Inflammatory macrophage treated with lipopolysaccharide for 4 hours (primary cell): ENCODE results near the gene KLRD1.
"Not testable (repeated sequence)": the region's sequence is repeated elsewhere in the genome, so short reads cannot be mapped to it uniquely, and the experiment has no call there.

Experiments used
- DNase-seq: peaks from one replicate; pipeline ENCODE4 v3.0.0-alpha.2; 2020

KLRD1 gene

DNA sequence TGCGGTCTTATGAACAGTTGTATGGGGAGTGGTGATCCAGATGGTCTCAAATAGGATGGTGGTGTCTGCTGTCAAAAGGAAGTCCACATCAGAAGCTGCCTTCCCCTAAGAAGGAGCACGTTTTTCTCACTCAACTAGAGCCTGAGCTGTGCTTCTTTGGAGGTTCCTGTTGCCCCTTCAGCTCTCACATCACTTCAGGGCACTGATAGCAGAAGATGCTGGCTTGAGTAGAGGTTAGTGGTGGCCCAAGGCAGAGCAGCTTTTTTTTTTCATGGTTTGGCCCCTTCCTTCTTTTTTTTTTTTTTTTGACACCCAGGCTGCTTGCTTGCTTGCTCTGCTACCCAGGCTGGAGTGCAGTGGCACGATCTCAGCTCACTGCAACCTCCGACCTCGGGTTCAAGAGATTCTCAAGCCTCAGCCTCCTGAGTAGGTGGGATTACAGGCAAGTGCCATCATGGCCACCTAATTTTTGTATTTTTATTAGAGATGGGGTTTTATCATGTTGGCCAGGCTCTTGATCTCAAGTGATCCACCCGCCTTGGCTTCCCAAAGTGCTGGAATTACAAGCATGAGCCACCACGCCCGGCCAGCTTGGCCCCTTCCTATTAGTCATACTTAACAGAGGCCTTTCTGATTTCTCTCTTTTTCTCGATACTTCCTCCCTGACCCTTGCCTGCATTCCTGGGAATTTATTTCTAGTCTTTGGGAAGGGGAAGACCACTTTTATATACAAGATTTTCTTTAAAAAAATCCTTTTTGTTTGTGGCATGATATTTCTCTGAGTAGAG lies 31.6 kb downstream of the KLRD1 start:
- no peak for DNase-seq

DNA sequence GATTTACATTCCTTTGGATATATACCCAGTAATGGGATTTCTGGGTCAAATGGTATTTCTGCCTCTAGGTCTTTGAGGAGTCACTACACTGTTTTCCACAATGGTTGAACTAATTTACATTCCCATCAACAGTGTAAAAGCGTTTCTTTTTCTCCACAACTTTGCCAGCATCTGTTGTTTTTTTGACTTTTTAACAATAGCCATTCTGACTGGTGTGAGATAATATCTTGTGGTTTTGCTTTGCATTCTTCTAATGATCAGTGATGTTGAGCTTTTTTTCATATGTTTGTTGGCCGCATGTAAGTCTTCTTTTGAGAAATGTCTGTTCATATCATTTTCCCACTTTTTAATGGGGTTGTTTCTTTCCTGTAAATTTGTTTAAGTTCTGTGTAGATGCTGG lies 33.3 kb downstream of the KLRD1 start:
- not testable (repeated sequence) for DNase-seq

DNA sequence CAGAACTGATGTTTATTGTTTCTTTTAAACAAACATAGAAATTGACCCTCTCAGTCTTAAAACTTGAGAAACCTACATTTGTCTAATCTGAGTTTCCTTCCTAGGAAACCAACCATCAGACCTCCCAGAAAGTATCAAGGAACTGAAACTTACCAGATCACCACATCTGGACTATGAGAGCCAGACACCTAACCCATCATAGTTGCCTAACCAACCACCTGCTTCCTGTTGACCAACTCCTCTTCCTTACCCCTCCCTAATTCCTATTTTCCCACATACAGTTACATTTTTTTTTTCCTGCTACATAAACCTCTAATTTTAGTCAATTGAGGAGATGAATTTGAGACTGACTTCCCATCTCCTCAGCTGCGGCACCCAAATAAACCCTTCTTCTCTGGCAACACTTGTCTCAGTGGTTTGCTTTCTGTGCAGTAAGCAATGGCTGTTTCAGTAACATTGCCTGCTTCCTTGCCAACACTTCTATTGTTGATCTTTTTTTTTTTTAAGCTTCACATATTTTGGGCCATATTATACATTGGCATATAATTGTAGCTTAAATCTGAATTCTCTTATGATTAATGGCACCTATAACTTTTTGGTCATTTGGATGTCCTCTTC lies 34.3 kb downstream of the KLRD1 start:
- peak; percentile 13 for DNase-seq

GRCh38 chr12:10351457-10351856 lies 43.8 kb downstream of the KLRD1 start:
- not testable (repeated sequence) for DNase-seq

DNA sequence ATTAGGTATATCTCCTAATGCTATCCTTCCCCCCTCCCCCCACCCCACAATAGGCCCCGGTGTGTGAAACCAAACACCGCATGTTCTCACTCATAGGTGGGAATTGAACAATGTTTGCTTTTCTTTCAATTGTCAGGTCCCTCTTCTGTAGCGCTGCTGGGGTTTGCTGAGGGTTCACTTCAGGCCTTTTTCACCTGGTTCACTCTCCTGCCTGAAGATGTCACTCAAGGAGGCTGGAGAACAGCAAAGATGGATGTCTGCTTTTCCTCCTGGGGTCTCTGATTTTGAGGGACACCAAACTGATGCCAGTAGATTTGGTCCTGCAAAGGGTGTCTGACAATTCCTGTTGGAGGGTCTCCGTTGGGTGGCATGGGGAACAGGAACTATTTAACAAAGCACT lies 46.4 kb downstream of the KLRD1 start:
- no peak for DNase-seq

- DNase-seq: no peak
Measured at GRCh38 chr12:10354502-10354901, 46.8 kb downstream of the KLRD1 start.

- DNase-seq: no peak
Measured at GRCh38 chr12:10358131-10358530, 50.5 kb downstream of the KLRD1 start.

DNA sequence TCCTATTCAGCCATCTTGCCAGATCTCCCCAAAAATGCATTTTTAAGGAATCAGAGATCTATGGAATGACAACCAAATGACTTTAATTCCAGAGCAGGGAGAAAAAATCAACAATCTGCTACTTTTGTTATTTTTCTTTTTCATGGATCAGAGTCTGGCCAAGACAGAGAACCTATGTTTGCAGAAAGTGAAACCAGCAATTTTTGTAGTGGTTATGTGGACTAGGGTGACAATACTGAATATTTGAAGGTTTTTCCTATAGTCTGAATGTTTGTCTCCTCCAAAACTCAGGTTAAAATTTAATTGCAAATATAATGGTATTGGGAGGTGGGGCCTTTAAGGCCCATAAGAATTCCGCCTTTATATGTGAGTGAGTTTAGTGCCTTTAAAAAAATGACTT lies 51.3 kb downstream of the KLRD1 start:
- no peak for DNase-seq

GRCh38 chr12:10361084-10361483 lies 53.4 kb downstream of the KLRD1 start:
- no peak for DNase-seq

- no peak for DNase-seq
Measured at GRCh38 chr12:10361622-10362021, 54.0 kb downstream of the KLRD1 start.

DNA sequence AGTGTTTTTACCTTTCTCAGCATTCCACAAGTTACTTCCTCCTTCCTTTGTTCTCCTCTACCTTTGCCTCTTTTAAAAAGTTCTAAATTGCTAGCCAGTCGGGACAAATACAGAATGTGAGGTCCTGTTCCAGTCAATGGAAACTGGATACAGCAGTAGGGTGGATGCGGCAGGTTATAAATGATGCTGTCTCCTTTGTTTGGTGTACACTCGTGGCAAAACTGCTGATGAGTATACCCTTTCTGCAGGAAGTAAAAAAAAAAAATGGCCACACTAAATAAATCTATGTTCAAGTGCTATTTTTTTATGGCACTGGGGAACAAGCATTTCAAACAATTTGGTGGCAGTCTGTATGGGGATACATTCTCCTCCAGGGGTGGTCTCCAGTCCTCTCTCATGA lies 54.7 kb downstream of the KLRD1 start:
- no peak for DNase-seq

- peak; percentile 37 for DNase-seq
Measured at GRCh38 chr12:10362828-10363657, 55.4 kb downstream of the KLRD1 start.

DNA sequence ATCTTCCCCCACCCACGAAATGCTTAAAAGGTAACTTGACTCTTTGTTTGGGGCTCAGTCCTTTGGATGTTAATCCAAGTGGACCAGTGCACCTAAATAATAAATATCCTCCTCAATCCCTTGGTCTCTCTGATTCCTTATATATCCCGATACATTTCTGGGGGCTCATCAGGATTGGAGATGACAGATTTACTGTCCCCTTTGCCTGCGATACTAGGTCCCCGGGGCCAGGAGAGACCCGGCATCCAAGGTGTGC lies 55.9 kb downstream of the KLRD1 start:
- DNase-seq: no peak

DNA sequence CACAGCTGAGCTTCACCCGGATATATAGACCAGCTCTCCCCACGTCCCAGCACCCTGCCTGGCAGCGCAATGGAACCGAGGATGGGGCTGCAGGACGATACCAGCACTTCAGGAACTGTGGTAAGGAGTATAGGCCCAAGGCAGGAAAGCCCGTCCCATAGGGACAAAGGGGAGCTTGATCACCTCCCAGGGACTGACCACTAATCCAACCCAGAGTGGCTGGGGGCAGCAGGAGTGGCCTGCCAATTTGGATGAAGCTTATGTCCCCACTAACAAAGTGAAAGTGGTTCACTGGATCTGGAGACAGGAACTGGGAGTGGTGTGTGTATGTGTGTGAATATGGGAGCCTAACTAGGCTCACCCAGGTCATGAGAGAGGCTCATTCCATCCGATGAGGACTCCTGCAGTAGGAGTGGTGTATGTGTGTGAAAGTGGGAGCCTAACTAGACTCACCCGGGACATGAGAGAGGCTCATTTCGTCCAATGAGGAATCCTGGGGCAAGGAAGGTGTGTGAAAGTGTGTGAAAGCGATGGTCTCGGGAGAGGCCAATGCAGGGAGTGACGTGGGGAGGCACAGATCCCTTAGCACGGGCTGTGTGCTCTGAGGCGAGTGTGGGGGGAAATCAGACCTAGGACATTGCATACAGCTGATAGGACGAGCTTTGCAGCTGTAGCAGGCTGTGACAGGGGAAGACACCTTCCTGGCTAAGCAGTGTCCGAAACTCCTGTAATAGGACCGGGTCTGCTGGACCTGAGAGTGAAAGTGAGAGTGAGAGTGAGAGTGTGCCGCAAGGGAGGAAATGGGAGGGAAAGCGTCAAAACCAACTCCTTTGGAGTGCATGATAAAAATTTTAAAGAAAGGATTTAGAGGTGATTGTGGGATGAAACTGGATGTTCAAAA lies 56.5 kb downstream of the KLRD1 start:
- peak; percentile 61 for DNase-seq

GRCh38 chr12:10364815-10365622 lies 57.3 kb downstream of the KLRD1 start:
- peak; percentile 88 for DNase-seq

DNA sequence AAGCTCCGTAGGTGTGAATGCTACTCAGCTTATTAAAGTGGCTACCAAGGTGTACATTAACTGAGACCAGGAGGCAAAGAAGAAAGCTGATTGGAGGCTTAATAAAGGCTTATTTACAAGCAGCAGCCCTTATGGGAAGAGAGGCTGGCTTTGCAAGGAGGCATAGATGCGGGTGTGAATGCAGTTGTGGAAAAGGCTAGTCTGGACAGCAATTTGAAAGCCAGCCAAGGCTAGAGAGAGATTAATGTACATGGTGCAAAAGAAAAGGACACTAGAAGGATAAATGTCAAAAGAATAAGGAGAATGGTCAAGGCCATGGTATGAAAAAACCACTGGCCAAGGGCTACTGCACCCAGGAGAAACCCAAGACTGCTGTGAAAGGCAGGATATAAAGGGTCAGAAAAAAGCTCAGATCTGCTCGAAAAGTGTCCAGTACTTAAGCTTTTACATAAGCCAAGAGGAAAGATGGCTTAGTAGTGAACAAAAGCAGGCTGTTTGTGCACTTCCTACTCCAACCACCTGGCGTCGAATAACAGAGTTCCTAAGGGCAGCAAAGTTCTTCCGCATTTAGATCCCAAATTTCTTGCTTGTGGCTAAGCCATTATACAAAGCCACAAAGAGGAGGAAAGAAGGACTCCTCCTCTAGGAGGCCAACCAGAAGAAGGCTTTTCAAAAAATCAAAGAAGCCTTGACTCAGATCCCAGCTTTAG lies 58.2 kb downstream of the KLRD1 start:
- peak; percentile 27 for DNase-seq

DNA sequence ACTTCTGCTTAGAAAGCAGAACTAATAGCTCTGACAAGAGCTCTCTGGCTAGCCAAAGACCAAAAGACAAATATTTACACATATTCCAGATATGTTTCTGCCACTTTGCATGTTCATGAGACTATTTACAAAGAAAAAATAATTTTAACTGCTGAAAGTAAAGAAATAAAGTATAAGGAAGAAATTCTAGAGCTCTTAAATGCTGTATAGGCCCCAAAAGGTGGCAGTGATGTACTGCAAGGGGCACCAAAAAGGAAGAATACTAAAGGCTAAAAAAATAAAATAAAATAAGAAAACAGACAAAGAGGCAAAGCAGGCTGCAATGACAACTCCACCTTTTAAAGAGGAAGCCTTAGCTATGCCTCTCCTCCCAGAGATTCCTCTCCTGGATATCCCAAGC lies 59.2 kb downstream of the KLRD1 start:
- no peak for DNase-seq

DNA sequence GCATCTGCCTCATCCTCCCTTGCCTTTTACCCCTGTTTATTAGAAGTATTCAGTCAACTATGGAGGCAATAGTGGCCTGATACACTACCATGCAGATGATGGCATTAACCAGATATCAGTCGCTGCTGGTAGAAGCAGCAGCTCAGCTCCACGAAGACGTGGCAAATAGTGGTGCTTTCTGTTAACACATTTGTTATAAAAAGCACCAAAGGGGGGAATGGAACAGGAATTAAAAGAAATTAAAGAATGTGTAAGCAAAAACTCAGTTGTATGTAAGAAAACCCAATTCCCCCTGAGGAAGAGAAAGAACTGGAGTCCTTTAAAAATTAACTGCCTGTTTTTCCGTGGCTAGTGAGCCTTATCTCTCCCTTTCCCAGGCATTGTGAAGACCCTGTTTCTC lies 60.0 kb downstream of the KLRD1 start:
- not testable (repeated sequence) for DNase-seq

- no peak for DNase-seq
Measured at GRCh38 chr12:10368206-10369171, 60.8 kb downstream of the KLRD1 start.
